AG10803 (cell line): Measurements from ENCODE around the gene TSEN54.

Experiments
- DNase-seq: peaks from one replicate; pipeline ENCODE4 v3.0.0; 2010; ENCODE audit warnings: low read depth
- H3K4me3 ChIP-seq: 2 replicates; pipeline ENCODE4 v1.5.1; 2011; ENCODE audit warnings: mild to moderate bottlenecking, low read length, control low read depth
- CTCF ChIP-seq: conservative IDR thresholded peaks from 2 replicates; pipeline ENCODE4 v1.5.1; 2011; ENCODE audit warnings: mild to moderate bottlenecking, low read length, control low read depth, inconsistent platforms

The TSEN54 gene

GRCh38 chr17:75500419-75501216, 15.7 kb upstream of the TSEN54 start:
- H3K4me3 ChIP-seq, result no peak overlapping the region
- DNase-seq, result no peak

DNA sequence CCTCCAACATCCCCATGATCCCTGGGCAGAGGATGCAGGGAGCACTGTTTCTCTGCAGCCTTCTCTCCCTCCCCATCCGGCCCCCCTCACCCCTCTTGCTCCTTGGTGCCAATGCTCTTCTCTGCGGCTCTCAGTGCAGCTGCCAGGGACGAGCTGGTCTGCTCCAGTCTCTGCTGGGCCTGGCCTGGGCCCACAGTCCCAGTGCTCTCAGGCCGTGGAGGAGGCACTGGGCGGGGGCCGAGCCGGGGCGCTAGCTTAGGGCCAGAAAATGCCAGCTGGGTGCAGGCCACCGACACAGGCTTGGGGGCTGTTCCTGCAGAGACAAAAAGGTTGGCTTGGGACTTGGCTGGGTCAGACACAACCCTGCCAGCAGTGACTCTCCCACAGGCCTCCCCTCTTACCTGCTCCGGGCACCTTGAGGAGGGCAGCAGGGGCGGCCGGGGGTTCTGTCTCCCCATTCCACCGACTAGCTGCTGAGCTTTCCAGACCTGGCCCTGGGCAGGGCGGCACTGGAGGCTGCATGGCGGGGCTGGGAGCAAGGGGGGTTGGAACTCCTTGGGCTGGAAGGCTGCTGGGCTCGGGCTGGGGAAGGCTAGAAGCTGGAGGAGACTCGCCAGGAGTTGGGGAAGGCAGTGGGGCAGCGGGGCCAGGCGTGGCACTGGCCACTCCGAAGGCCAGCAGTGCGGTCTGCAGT, 14.8 kb upstream of the TSEN54 start:
- no peak for DNase-seq
- TF ChIP-seq CTCF, result no peak

More at GRCh38 chr17:75500419-75501216, 15.7 kb upstream of the TSEN54 start:
- no peak for TF ChIP-seq CTCF

GRCh38 chr17:75502072-75502720, 14.1 kb upstream of the TSEN54 start:
- TF ChIP-seq CTCF, result no peak
- no peak for DNase-seq
- H3K4me3 ChIP-seq, result no peak overlapping the region

More for the DNA sequence above, 14.8 kb upstream of the TSEN54 start:
- no peak overlapping the region for H3K4me3 ChIP-seq

GRCh38 chr17:75502721-75503329, 13.5 kb upstream of the TSEN54 start:
- no peak for TF ChIP-seq CTCF
- H3K4me3 ChIP-seq, result no peak overlapping the region
- no peak for DNase-seq

DNA sequence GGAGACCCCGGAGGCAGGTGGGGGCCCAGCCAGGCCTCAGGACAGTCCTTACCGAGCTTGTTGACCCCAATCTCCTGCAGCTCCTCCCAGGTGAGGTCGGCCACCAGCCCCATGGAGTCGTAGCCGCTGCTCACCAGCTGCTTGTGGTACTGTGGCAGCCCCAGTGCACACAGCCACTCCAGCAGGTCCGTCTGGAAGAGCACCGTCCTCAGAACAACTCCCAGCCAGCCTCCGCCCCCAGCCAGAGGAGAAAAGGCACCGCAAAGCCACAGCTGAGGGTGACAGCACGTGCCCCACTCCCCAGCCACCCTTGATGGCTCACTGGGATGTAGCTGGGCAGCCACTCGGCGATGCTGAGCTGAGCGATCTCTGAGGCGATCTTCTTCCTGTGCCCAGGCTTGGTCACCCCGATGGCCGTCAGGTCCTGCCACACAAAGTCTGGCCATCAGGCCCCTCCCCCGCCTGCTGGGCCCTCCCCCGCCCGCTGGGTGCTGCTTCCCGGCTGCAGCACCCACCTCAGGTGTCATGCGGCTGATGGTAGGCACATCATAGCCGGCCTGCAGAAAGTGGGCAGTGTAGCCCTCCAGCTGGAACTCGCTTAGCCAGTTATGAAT, 12.9 kb upstream of the TSEN54 start:
- DNase-seq, result no peak
- TF ChIP-seq CTCF, result no peak
- H3K4me3 ChIP-seq, result no peak overlapping the region

GRCh38 chr17:75503976-75504346, 12.4 kb upstream of the TSEN54 start:
- no peak for TF ChIP-seq CTCF

More at GRCh38 chr17:75503976-75504346, 12.4 kb upstream of the TSEN54 start:
- no peak overlapping the region for H3K4me3 ChIP-seq
- no peak for DNase-seq
